Adipocyte (in vitro differentiated cells): ENCODE results near the gene QRFP.

Experiments used
- DNase-seq: peaks from one replicate; pipeline ENCODE4 v3.0.0-alpha.2; 2015; ENCODE audit warnings: low read depth
- H3K27me3 ChIP-seq: replicated peaks from 2 replicates; pipeline ENCODE4 v1.7.0; 2013; ENCODE audit warnings: mild to moderate bottlenecking, low read length, moderate library complexity; ENCODE audit not compliant: control insufficient read depth, insufficient read depth
- H3K36me3 ChIP-seq: 2 replicates; pipeline ENCODE4 v1.7.0; 2013; ENCODE audit warnings: low read length, mild to moderate bottlenecking, moderate library complexity; ENCODE audit not compliant: control insufficient read depth, insufficient read depth, severe bottlenecking
- H3K4me1 ChIP-seq: 2 replicates; pipeline ENCODE4 v1.7.0; 2013; ENCODE audit warnings: mild to moderate bottlenecking, low read length, moderate library complexity; ENCODE audit not compliant: control insufficient read depth, insufficient read depth
- H3K4me3 ChIP-seq: 2 replicates; pipeline ENCODE4 v1.7.0; 2013; ENCODE audit warnings: mild to moderate bottlenecking, low read length, moderate library complexity
- H3K9ac ChIP-seq: 2 replicates; pipeline ENCODE4 v1.7.0; 2013; ENCODE audit warnings: mild to moderate bottlenecking, low read length, moderate library complexity
- H3K9me3 ChIP-seq: 2 replicates; pipeline ENCODE4 v1.7.0; 2013; ENCODE audit warnings: mild to moderate bottlenecking, low read length, moderate library complexity; ENCODE audit not compliant: control insufficient read depth

The QRFP gene

GRCh38 chr9:130899051-130899748 is 2.6 kb upstream of the QRFP start:
- no peak for DNase-seq
- Histone ChIP-seq H3K4me3 (no peak overlapping the region), H3K9me3 (no peaks in the 10 kb centered on the region), H3K27me3 (no peaks in the 10 kb centered on the region), H3K9ac (no peak overlapping the region), H3K4me1 (peaks cover 10% of the 10 kb centered on the region), H3K36me3 (peaks cover 1% of the 10 kb centered on the region)

- H3K27me3 ChIP-seq: no peaks in the 10 kb centered on the region
- H3K4me3 ChIP-seq: no peak overlapping the region
- no peak overlapping the region for H3K9ac ChIP-seq
- no peak for DNase-seq
- peaks cover 8% of the 10 kb centered on the region for H3K36me3 ChIP-seq
- H3K4me1 ChIP-seq: peaks cover 10% of the 10 kb centered on the region
- H3K9me3 ChIP-seq: no peaks in the 10 kb centered on the region
These were observed 1.9 kb upstream of the QRFP start for GRCh38 chr9:130898552-130898852.

- Histone ChIP-seq H3K36me3 (peaks cover 13% of the 10 kb centered on the region), H3K9me3 (no peaks in the 10 kb centered on the region), H3K4me3 (no peak overlapping the region), H3K4me1 (peaks cover 10% of the 10 kb centered on the region), H3K27me3 (no peaks in the 10 kb centered on the region), H3K9ac (no peak overlapping the region)
- DNase-seq: no peak
These were observed 1.4 kb upstream of the QRFP start for GRCh38 chr9:130897848-130898551.

- no peaks in the 10 kb centered on the region for H3K27me3 ChIP-seq
These were observed 616 bp upstream of the QRFP start for GRCh38 chr9:130897105-130897751.

GRCh38 chr9:130895481-130896232 is 955 bp downstream of the QRFP start:
- no peaks in the 10 kb centered on the region for H3K9me3 ChIP-seq
- no peak for DNase-seq

More at GRCh38 chr9:130897105-130897751, 616 bp upstream of the QRFP start:
- H3K4me3 ChIP-seq: no peak overlapping the region
- H3K36me3 ChIP-seq: peaks cover 21% of the 10 kb centered on the region
- H3K9me3 ChIP-seq: no peaks in the 10 kb centered on the region
- peaks cover 15% of the 10 kb centered on the region for H3K4me1 ChIP-seq
- H3K9ac ChIP-seq: no peak overlapping the region
- no peak for DNase-seq

GRCh38 chr9:130895038-130895437 is 1.6 kb downstream of the QRFP start:
- H3K9me3 ChIP-seq: no peaks in the 10 kb centered on the region
- H3K4me1 ChIP-seq: peaks cover 19% of the 10 kb centered on the region
- peaks cover 40% of the 10 kb centered on the region for H3K36me3 ChIP-seq
- no peaks in the 10 kb centered on the region for H3K27me3 ChIP-seq
- no peak for DNase-seq
- H3K9ac ChIP-seq: no peak overlapping the region
- no peak overlapping the region for H3K4me3 ChIP-seq

More at GRCh38 chr9:130895481-130896232, 955 bp downstream of the QRFP start:
- no peak overlapping the region for H3K9ac ChIP-seq
- H3K4me3 ChIP-seq: no peak overlapping the region
- peaks cover 33% of the 10 kb centered on the region for H3K36me3 ChIP-seq
- H3K27me3 ChIP-seq: no peaks in the 10 kb centered on the region
- H3K4me1 ChIP-seq: peaks cover 19% of the 10 kb centered on the region

- H3K9ac ChIP-seq: no peak overlapping the region
- no peak for DNase-seq
- peaks cover 44% of the 10 kb centered on the region for H3K36me3 ChIP-seq
- no peaks in the 10 kb centered on the region for H3K9me3 ChIP-seq
- no peak overlapping the region for H3K4me3 ChIP-seq
- no peaks in the 10 kb centered on the region for H3K27me3 ChIP-seq
- H3K4me1 ChIP-seq: peaks cover 19% of the 10 kb centered on the region
These were observed 2.1 kb downstream of the QRFP start for GRCh38 chr9:130894546-130894945.

GRCh38 chr9:130893341-130894101 is 3.1 kb downstream of the QRFP start:
- DNase-seq: no peak
- H3K9ac ChIP-seq: no peak overlapping the region
- H3K36me3 ChIP-seq: peaks cover 50% of the 10 kb centered on the region
- no peak overlapping the region for H3K4me3 ChIP-seq
- H3K4me1 ChIP-seq: peaks cover 19% of the 10 kb centered on the region
- H3K27me3 ChIP-seq: no peaks in the 10 kb centered on the region
- H3K9me3 ChIP-seq: no peaks in the 10 kb centered on the region

GRCh38 chr9:130892477-130893304 is 3.9 kb downstream of the QRFP start:
- H3K9ac ChIP-seq: no peak overlapping the region
- no peaks in the 10 kb centered on the region for H3K27me3 ChIP-seq
- no peak for DNase-seq
- H3K9me3 ChIP-seq: no peaks in the 10 kb centered on the region
- peaks cover 19% of the 10 kb centered on the region for H3K4me1 ChIP-seq
- peaks cover 59% of the 10 kb centered on the region for H3K36me3 ChIP-seq
- no peak overlapping the region for H3K4me3 ChIP-seq
